CMK (cell line): Measurements from ENCODE around the gene VPS37B.

ENCODE experiments used
- DNase-seq: peaks from one replicate; pipeline ENCODE4 v3.0.0-alpha.2; 2010; ENCODE audit warnings: low read depth

Gene VPS37B

DNA sequence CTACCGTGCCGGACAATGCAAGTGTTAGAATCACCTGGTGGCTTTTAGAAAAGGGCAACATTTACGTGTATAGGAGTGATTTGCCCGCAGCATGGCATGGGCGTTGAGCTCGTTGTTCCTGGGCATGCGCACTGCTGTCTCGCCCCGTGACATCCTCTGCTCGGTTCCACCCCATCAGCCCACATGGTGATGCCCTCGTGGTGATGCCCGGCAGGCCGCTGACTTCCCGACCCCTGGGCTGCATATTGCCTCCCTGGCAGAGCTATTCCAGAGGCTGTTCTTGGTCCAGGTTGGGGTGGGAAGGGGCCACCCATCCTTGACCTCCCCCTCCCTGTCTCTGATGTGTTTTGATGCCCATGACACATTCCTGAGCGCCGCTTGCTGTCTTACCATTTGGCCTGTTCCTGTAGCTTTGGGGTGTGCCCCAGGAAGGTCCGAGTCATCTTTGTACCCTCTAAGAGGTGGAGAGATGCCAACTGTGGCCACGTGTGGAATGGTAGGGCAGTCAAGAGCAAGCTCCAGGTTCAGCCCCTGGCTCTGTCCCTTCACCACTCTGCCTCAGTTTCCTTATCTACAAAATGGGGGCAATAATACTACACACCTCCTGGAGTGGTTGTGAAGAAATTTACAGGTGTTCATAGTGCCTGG, 55.9 kb downstream of the VPS37B start:
- DNase-seq = no peak

DNA sequence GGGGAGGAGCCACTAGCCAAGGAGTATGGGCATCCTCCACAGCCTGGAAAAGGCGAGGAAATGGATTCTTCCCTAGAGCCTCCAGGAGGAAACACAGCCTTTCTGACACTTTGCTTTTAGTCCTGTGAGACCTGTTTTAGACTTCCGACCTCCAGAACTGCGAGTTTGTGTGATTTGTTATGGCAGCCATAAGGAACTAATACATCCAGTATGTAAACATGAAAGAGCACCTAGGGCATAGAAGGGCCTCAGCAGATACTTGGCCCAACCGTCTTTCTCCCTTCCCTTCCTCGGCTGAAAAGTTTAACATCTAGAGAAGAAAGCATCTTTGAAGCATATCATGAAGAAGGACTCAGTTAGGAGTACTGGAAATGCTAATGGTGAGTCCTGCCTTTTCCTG, 57.1 kb downstream of the VPS37B start:
- no peak for DNase-seq

DNA sequence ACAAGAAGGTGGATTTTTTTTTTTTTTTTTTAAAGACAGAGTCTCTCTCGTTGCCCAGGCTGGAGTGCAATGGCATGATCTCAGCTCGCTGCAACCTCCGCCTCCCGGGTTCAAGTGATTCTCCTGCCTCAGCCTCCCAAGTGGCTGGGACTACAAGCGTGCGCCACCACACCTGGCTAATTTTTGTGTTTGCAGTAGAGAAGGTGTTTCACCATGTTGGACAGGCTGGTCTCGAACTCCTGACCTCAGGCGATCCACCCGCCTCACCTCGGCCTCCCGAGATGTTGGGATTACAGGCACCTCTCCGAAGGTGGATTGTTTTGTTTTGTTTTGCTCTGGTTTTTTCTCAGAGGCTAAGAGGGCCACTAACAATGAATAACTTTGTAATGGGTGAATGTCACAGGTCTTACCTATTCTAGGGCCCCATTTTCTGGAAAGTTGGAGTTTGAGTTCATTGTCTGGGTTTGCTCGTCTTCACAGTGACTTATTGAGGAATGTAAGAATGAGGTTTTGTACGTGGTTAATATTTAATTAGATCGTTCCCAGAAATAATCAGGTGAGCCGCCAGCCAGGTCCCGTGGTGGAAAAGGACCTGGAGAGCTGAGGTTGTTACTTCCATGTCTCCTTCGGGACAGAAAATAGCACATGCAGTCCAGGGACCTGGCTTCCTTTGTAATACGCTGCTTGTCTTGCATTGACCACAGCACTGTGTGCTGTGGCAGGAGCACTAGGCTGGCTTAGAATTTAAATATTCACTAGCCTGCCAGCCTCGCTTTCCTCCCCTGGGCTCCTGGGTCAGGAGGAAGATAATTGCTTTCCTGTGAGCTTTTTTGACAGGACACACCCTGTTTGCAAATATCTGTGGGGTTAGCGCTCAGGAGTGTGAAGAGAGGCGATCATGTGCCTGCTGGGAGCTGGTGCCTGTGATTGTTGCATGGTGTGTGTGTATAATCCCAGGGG, 58.3 kb downstream of the VPS37B start:
- no peak for DNase-seq

DNA sequence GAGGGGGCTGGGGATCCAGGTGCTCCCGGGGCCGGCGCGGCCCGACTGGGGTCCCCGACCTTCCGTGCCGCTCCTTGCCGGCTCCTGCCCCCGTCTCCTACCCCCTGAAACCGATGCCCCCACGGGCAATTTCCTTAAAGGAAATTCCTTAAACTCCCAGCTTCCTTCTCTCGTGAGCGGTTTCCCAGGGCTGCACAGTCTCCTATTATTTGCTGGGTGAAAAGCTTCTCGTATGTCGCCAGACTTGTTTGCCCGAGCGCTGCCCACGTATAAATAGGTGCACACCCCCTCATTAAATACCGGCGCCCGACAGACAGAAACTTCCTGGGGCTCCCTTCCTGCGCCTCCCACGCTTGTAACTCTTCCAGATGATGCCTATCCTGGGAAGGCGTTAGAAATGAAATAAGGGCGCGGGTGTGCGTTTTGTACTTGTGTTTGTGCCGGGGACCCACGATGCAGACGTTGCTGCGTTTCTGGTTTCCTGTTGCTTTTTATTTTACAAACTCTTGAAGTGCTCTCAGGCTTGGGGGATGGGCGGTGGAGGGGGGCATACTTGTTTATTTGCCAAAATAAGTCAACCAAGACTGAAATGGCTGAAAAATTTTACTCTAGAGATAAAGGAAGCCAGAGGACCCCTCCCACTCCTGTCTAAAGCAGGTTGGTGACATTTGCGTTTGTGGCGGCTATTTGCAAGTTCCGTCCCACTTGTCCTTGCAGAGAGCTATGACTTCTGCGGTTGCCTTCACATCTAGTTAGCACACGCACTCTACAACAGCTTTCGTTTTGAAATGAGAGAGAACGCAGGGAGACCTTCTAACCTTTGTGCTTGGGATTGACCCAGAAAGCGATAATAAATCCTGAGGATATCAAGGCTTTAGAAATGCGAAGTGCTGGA, 59.6 kb downstream of the VPS37B start:
- DNase-seq = no peak

GRCh38 chr12:122835750-122836026, 60.2 kb downstream of the VPS37B start:
- DNase-seq = no peak

DNA sequence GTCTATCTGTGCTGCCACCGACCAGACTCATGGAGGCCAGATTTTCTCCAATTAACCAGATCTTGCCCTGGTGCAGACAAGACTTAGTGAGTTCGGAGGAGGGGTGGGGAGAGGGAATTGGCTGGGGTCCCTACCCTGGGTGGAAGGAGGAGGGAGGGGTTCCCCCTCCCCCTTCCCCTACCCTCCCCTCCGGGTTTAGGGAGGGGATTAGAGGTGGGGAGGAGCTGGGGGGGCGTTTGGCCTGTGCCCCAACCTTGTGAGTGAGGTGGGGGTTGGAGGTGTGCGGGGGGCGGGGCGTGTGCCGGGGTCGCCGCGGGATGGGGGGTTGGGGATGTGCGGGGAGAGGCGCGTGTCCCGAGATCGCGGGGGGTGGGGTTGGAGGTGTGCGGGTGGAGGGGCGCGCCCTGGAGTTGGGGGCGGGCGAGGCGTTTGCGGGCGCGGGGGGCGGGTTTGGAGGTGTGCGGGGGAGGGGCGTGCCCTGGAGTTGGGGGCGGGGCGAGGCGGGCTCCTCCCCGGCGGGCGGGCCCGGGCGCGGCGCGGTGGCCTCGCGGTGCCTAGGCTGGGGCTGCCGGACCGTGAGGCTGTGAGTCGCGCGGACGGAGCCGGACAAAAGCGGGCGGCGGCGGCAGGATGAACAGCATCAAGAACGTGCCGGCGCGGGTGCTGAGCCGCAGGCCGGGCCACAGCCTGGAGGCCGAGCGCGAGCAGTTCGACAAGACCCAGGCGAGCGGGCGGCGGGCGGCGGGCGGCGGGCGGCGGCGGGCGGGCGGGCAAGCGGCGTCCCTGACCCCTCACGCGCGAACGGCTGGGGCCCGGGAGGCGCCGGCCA, 60.8 kb downstream of the VPS37B start, which contains the start of gene HIP1R:
Gene HIP1R, plus strand, starts transcription at position 537 of the 829 bp plus-strand sequence. Its CDS starts 94 bp downstream, at position 631.
- no peak for DNase-seq

DNA sequence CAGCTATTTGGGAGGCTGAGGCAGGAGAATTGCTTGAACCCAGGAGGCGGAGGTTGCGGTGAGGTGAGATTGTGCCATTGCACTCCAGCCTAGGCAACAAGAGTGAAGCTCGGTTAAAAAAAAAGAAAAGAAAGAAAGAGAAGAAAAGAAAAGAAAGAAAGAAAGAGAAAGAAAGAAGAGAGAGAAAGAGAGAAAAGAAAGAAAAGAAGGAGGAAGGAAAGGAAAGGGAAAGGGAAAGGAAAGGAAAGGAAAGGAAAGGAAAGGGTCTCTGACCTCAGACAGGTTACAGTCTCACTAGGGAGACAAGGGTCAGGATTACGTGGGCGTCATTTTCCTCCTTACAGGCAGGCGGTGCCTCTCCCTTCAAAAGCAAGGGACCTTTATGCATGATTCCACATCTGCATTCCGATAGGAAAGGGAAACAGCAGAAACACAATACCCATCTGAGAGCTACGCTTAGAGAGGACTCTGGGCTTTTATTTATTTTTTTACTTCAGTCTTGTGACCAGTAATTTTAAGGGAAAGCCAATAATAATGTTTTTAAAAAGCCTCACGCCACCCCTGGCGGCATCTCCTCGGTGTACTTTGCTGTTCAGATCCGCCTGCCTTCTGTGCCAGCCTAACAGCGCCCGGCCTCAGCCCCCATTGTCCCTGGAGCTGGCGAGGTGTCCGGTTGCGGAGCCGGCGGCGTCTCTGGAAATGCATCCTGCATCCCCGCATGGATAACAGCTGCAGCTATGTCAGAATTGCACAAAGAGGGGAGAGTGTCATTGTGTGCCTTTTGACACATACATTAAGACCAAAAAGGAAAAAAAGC, 61.6 kb downstream of the VPS37B start:
- no peak for DNase-seq

- DNase-seq = no peak
Measured at GRCh38 chr12:122830517-122831214, 65.3 kb downstream of the VPS37B start.

DNA sequence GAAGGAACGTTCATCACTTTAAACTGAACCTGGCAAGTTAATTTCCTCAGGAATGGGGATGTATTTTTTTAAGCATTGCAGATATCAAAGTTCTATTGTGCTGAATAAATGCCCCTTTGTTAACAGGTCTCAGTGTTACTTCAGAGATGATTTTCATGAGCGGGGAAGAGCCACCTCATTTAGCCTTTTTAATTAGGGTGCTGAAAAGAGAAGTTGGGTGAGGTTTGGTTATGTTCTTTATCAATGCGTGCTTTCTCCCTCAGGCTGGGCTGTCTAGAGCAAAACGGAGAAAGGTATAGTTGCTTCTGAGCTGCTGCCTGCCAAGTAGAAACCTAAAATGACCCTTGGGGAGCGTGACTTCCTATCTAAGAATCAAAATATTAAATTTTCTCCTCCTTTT, 68.7 kb downstream of the VPS37B start:
- no peak for DNase-seq

DNA sequence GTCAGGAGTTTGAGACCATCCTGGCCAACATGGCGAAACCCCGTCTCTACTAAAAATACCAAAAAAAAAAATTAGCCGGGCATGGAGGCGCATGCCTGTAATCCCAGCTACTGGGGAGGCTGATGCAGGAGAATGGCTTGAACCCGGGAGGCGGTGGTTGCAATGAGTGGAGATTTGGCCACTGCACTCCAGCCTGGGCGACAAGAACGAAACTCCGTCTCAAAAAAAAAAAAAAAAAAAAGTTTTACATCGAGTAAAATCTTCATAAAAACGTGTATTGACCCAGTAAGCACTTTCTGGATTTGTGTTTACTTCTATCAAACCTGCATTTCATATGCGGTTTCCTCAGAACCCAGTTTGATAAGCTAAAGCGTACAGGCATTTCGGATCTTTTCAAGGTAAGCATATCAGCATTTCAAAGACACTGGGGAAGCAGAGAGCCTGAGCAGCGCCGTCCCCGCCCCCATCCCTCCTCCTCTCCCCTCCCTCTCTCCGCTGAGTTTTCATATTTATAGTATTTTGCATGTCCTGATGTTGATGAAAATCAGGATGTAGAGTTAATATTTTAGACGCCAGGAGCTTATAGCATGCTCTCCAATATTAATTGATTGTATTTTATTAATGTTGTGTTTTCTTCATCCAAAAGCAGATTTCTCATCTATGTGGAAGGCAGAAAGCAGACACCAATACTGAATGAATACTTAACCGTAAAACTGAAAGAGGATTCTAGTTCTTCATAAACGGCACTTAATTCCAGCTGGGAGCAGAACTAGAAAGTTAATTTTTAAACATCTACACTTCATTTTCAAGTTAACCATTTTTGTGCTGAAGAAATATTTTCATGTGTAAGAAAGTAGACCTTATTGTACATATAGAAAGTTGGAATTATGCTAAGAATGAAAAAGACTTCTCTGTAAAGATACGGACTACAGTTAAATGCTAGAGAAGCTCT, 69.9 kb downstream of the VPS37B start:
- DNase-seq = no peak

- no peak for DNase-seq
Measured at GRCh38 chr12:122823429-122823828, 72.5 kb downstream of the VPS37B start.

- no peak for DNase-seq
Measured at GRCh38 chr12:122820838-122821271, 75.1 kb downstream of the VPS37B start.

GRCh38 chr12:122820138-122820537, 75.8 kb downstream of the VPS37B start:
- DNase-seq = no peak

GRCh38 chr12:122819209-122819785, 76.6 kb downstream of the VPS37B start:
- DNase-seq = no peak
